NCI-H226 (cell line): ENCODE results near the gene RXFP1.

Source experiments
- DNase-seq: peaks from one replicate; pipeline ENCODE4 v3.0.0-alpha.2; 2015

The RXFP1 gene

DNA sequence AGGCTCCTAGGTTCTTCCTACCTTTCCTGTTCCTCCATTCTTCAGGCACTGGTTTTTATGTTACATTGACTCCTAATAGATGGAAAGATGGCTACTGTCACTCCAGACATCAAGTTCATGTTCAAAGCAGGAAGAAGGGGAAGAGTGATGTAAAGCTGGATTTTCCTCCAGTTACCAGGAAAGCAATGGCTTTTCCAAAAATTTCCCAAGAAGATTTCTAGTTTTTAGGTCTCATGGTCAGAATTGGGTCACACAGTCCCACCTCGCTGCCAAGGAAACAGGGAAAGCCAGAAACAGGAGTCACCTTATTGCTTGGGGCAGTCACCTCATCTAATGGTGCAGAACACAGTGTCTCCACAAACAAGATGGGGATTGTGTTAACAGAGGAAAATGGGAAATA, 21.5 kb downstream of the RXFP1 start:
- DNase-seq, result no peak

- DNase-seq, result no peak
These were observed 22.5 kb downstream of the RXFP1 start for GRCh38 chr4:158544141-158544540.

DNA sequence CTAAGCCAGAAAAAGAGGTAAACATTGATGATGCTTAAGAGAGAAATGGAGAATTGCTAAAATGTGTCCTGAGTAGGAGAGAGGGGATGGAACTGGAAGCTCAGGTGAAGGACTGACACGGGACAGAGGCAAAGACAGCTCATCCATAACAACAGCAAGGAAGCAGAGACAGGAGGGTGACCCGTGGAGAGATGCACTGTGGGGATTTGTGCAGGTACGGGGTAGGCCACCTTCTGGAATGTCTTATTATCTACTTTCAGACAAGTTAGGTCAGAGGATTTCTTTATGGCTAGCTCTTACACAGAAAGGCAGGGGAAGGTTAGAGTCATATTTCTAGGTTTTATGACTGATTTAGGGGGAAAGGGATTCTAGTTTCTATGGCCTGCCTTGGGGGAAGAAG, 31.7 kb downstream of the RXFP1 start:
- DNase-seq, result no peak

DNA sequence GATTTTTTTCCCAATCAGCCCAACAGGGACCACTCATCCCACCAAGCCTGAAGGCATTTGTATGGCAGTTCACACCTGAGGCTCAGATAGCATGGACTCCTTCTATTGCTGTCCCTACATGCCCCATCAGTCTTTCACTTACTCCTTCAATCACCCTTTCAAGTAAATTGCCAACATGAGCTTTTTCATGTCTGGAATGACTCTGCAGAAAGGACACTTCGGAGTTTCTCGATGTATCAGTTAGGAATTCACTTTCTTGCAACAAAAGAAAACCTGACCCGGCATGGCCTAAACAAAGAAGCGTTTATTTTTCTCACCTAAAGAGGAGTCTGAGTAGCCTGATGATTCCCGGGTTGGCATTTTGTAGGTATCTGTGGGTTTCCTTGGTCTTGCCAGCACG, 38.6 kb downstream of the RXFP1 start:
- DNase-seq, result no peak

GRCh38 chr4:158566860-158567259, 45.2 kb downstream of the RXFP1 start:
- DNase-seq, result no peak

DNA sequence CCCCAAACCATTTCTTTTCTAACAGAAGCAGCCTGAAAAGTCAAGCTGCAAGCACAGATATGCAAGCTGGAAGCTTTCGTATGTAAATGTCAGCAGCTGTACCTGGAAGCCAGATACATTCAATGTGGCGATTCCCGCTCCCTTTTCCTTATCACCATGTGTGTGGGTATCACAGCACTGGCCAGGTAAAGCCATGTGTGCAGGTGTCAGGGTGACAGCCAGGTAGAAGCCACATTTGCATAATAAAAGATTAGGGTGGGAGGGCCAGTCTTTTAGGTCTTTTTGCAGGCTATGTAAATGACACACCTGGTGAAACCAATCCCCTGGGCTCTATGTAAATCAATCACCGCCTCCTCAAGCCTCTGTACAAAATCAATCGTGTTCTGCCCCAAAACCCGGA, 50.1 kb downstream of the RXFP1 start:
- DNase-seq, result no peak

DNA sequence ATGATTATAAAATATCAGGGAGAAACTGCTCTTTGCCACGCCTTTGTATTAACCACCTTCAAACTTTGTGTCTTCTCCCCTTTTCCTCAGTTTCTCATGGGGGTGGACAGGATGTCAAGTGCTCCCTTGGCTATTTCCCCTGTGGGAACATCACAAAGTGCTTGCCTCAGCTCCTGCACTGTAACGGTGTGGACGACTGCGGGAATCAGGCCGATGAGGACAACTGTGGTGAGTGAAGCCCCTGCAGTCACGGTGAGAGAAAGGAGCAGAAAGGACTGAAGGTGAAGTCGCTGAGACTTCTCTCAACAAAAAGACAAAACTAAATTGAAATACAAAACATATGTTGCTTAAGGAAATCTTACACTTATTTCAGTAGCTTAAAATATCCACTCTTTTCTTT, 50.9 kb downstream of the RXFP1 start:
- DNase-seq, result no peak

- DNase-seq, result peak; percentile 49
These were observed 56.8 kb downstream of the RXFP1 start for GRCh38 chr4:158578476-158578875.

DNA sequence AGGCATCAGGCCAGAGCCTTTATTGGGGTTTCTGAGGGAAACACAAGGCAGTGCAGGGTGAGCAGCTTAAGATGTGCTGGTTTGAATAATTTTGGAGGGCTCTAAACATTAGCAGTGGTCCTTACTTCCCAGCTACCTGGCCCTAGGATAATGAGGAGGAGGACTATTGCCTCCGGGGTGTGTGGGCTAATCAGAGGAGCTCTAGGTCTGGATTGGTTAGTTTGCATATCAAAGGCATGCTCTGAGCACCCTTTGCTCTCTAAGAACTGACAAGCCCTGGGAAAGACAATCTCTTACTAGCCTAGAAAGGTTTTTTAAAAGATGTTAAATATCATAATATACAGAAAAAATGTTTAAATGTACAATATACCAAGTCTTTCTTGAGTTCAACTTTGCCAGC, 58.4 kb downstream of the RXFP1 start:
- no peak for DNase-seq

- DNase-seq, result no peak
These were observed 59.5 kb downstream of the RXFP1 start for GRCh38 chr4:158581161-158581560.

GRCh38 chr4:158586881-158587280, 65.2 kb downstream of the RXFP1 start:
- no peak for DNase-seq

- DNase-seq, result no peak
These were observed 66.6 kb downstream of the RXFP1 start for GRCh38 chr4:158588285-158588684.

DNA sequence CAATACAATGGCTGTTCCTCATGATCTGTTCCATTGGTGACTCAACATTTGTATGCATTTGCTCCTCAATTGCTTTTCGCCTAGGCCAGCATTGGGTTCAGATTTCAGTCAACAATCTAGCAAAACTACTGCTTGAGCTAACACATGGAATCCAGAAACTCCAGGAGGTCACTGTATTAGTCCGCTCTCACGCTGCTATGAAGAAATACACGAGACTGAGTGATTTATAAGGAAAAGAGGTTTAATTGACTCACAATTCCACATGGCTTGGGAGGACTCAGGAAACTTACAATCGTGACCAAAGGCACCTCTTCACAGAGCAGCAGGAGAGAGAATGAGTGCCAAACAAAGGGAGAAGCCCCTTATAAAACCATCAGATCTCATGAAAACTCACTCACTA, 67.1 kb downstream of the RXFP1 start:
- no peak for DNase-seq

DNA sequence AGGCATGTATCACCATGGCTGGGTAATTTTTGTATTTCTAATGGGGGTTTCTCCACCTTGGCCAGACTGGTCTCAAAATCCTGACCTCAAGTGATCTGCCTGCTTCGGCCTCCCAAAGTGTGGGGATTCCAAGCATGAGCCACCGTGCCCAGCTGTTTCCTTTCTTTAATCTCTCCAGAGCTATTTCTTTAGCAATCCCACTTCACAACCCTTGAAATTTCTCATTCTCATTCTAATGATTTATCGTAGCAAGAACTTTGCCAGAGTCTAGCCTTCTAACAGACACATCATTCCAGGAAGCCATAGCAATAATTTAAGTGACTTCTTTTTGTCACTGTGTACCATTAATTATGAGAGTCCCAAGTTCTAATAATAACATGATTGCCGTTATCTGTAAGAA, 68.6 kb downstream of the RXFP1 start:
- no peak for DNase-seq

- no peak for DNase-seq
These were observed 69.1 kb downstream of the RXFP1 start for GRCh38 chr4:158590824-158591223.

- DNase-seq, result no peak
These were observed 76.4 kb downstream of the RXFP1 start for GRCh38 chr4:158597879-158598596.

- DNase-seq, result no peak
These were observed 77.5 kb downstream of the RXFP1 start for GRCh38 chr4:158599150-158599549.

GRCh38 chr4:158599765-158600498, 78.2 kb downstream of the RXFP1 start:
- DNase-seq, result no peak

GRCh38 chr4:158604369-158604768, 82.7 kb downstream of the RXFP1 start:
- DNase-seq, result no peak

DNA sequence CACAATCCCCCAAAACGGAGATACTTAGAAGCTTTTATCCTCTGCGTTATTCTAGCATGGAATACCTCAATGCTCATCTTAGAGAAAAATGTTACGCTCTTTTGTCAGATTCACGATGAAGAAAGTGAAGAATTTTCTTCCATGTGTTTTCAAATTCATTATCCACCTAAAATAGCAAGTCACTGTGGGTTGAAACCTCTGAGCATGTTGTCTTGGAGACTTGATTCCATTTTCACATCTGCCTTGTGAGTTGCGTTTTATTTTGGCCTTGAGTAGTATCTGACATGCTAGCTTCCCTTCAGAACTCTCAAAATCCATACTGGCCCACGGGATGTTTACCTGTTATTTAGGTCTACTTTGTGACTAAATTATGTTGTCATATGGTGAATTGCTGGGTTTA, 83.7 kb downstream of the RXFP1 start:
- DNase-seq, result no peak

GRCh38 chr4:158606969-158607368, 85.3 kb downstream of the RXFP1 start:
- DNase-seq, result no peak

DNA sequence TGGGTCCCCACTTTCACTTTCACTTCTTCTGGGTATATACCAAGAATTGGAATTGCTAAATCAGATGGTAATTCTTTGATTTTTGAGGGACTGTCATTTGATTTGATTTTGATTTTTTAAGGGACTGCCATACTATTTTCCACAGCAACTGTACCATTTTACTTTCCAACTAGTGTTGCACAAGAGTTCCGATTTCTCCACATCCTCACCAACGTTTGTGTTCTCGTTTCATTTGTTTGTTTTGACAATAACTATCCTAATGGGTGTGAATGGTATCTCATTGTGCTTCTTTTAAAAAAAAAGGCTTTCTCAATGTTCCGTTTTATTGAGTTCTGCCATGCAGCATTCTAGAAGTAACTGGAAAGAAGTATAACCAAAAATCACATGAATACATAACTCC, 87.4 kb downstream of the RXFP1 start:
- no peak for DNase-seq

DNA sequence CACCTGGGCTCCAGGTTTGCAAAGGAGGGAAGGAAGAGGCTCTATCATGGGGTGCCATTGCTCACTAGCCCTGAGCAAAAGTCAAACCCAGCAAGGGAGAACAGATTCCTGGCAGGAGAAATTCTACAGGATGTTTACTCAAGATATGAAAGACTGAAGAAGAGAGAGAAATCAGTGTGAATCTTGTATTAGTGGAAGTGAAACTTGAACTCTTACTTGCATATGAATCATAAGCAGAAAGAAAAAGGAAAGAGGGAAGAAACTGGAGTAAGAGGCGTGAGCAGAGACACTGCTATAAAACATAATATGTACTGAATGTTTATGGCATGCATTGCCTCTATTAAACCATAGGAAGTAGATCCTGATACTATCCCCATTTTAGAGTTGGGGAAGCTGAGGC, 89.1 kb downstream of the RXFP1 start:
- DNase-seq, result peak; percentile 50

- DNase-seq, result no peak
These were observed 91.4 kb downstream of the RXFP1 start for GRCh38 chr4:158613046-158613445.

DNA sequence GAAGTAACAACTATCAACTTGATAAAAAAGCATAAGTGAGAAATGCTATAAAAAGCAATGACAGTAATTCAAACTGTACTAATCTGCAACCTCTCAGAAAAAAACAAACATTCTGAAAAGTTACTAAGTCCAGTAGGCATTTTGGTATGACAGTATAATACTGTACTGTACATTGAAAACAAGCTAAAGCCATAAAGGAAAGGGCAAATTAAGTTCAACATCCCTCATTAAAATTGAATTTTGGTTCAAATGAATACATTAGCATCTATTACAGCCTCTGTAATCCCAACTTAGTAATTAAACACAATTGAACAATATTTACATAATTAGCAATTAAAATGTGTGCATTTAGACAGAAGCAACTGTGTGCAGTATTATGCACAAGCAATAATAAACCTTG, 96.3 kb downstream of the RXFP1 start:
- no peak for DNase-seq
